Measurements from ENCODE around the gene DZIP1. TPM values are rescaled to one million over a fixed set of nuclear protein-coding genes. Genes with fewer than 3 reads are reported as not detected.

Gene DZIP1
- total RNA-seq, 1 experiment from 2014 or later = not detected

GRCh38 chr13:95605448-95606125 lies 38.9 kb downstream of the DZIP1 start:
- Histone ChIP-seq H3K79me2 (ENCODE audit: low read length) (no peaks in the 10 kb centered on the region), H3K27me3 (ENCODE audit: low read length) (no peaks in the 10 kb centered on the region), H3K4me2 (ENCODE audit: low read depth, low read length, poor library complexity, severe bottlenecking) (no peak overlapping the region), H3K9me3 (ENCODE audit: low read length) (no peaks in the 10 kb centered on the region), H3K9ac (ENCODE audit: low read length) (no peak overlapping the region), H2AFZ (ENCODE audit: low read length) (no peak overlapping the region), H4K20me1 (ENCODE audit: insufficient read depth, low read depth, low read length) (no peaks in the 10 kb centered on the region), H3K36me3 (ENCODE audit: insufficient read depth, low read length) (no peaks in the 10 kb centered on the region), H3K4me1 (ENCODE audit: low read length) (peaks cover 12% of the 10 kb centered on the region), H3K4me3 (ENCODE audit: low read length) (no peak overlapping the region), H3K9me2 (replicated peaks; ENCODE audit: insufficient read depth, low read length) (no peaks in the 10 kb centered on the region), H3K27ac (ENCODE audit: low read length) (no peak overlapping the region)
- DNase-seq = no peak

- Histone ChIP-seq H3K4me2 (ENCODE audit: low read depth, low read length, poor library complexity, severe bottlenecking) (no peak overlapping the region), H2AFZ (ENCODE audit: low read length) (no peak overlapping the region), H3K9ac (ENCODE audit: low read length) (no peak overlapping the region), H3K27me3 (ENCODE audit: low read length) (no peaks in the 10 kb centered on the region), H4K20me1 (ENCODE audit: insufficient read depth, low read depth, low read length) (no peaks in the 10 kb centered on the region), H3K9me3 (ENCODE audit: low read length) (no peaks in the 10 kb centered on the region), H3K9me2 (replicated peaks; ENCODE audit: insufficient read depth, low read length) (no peaks in the 10 kb centered on the region), H3K36me3 (ENCODE audit: insufficient read depth, low read length) (no peaks in the 10 kb centered on the region), H3K4me3 (ENCODE audit: low read length) (no peak overlapping the region), H3K79me2 (ENCODE audit: low read length) (no peaks in the 10 kb centered on the region), H3K4me1 (ENCODE audit: low read length) (peaks cover 12% of the 10 kb centered on the region), H3K27ac (ENCODE audit: low read length) (no peak overlapping the region)
- no peak for DNase-seq
Measured at GRCh38 chr13:95604556-95604915, 40.0 kb downstream of the DZIP1 start.

DNA sequence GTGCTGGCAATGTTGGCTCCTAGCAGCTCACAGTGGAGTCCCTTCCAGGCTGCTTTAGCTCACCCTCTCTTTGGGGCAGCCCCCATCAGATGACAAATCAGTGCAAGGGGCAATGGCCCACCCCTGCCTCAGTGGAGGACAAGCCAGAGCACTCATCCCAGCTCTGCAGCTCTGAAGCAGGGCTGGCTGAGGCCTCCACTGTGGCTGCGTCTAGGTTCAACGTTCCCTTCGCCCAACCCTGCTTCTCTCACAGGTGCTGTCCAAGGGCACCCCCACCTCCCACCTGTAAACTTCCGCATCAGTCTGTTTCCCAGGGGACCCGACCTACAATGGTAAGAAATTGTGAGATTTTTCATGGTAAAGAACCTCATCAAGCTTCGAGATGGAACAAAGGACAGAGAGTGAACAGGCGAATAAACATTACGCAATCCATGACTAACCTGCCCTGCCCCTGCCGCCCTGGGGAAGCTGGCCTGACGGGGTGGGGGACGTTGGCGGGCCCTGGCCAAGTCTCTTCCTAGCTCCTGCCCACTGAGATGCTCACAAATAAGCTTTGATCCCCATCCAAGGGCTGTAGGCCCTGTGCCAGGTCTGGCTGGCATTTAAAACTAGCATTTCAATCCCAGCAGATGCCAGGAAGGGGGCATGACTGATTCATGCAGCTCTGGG lies 40.5 kb downstream of the DZIP1 start:
- Histone ChIP-seq H3K27ac (ENCODE audit: low read length) (no peak overlapping the region), H4K20me1 (ENCODE audit: insufficient read depth, low read depth, low read length) (no peaks in the 10 kb centered on the region), H3K9me3 (ENCODE audit: low read length) (no peaks in the 10 kb centered on the region), H2AFZ (ENCODE audit: low read length) (no peak overlapping the region), H3K79me2 (ENCODE audit: low read length) (no peaks in the 10 kb centered on the region), H3K9ac (ENCODE audit: low read length) (no peak overlapping the region), H3K4me1 (ENCODE audit: low read length) (peaks cover 12% of the 10 kb centered on the region), H3K9me2 (replicated peaks; ENCODE audit: insufficient read depth, low read length) (no peaks in the 10 kb centered on the region), H3K36me3 (ENCODE audit: insufficient read depth, low read length) (no peaks in the 10 kb centered on the region), H3K4me2 (ENCODE audit: low read depth, low read length, poor library complexity, severe bottlenecking) (no peak overlapping the region), H3K4me3 (ENCODE audit: low read length) (no peak overlapping the region), H3K27me3 (ENCODE audit: low read length) (no peaks in the 10 kb centered on the region)
- DNase-seq = no peak

DNA sequence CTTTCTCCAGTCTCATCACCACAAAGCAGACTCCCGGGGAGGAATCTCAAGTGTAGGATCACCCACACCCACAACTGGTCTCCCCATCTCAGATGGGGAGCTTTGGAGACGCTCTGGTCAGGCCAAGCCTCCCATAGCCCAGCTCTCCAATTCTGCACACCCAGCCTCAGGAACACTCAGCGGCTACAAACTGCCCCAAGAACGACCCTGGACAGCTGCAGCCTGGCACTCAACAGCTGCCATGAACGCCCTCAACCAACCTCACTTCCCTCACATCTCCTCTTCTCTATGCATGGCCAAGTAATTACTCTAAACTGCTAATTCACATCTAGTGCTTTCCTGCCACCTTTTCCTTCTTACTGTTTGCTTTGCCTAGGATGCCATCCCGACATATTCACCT lies 42.6 kb downstream of the DZIP1 start:
- H3K9me3 ChIP-seq (ENCODE audit: low read length) = no peaks in the 10 kb centered on the region
- H3K36me3 ChIP-seq (ENCODE audit: insufficient read depth, low read length) = no peaks in the 10 kb centered on the region
- H3K9me2 ChIP-seq (replicated peaks; ENCODE audit: insufficient read depth, low read length) = no peaks in the 10 kb centered on the region
- no peak for DNase-seq
- no peak overlapping the region for H3K4me3 ChIP-seq (ENCODE audit: low read length)
- H3K27me3 ChIP-seq (ENCODE audit: low read length) = no peaks in the 10 kb centered on the region
- no peak overlapping the region for H3K27ac ChIP-seq (ENCODE audit: low read length)
- peaks cover 12% of the 10 kb centered on the region for H3K4me1 ChIP-seq (ENCODE audit: low read length)
- H2AFZ ChIP-seq (ENCODE audit: low read length) = no peak overlapping the region
- H3K9ac ChIP-seq (ENCODE audit: low read length) = no peak overlapping the region
- no peak overlapping the region for H3K4me2 ChIP-seq (ENCODE audit: low read depth, low read length, poor library complexity, severe bottlenecking)
- H3K79me2 ChIP-seq (ENCODE audit: low read length) = no peaks in the 10 kb centered on the region
- H4K20me1 ChIP-seq (ENCODE audit: insufficient read depth, low read depth, low read length) = no peaks in the 10 kb centered on the region

DNA sequence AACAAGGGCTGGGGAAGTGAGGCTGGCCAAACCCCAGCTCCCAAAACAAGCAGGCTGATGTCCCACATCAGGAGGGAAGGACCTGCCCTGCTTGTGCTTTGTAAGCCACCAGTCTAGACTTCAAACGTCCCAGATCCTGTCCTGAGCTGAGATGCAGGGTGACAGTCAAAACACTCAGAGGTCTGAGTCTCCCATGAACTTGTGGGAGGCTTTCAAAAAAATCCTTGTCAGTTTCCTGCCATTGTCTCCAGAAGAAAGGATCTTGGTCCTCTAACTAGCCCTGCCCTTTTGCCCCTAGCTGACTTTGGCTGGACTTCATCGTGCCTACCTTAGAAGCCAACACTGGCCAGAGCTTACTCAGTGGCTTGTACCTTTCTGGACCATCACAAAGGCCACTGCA lies 43.3 kb downstream of the DZIP1 start:
- Histone ChIP-seq H2AFZ (ENCODE audit: low read length) (no peak overlapping the region), H3K79me2 (ENCODE audit: low read length) (no peaks in the 10 kb centered on the region), H3K4me1 (ENCODE audit: low read length) (peaks cover 7% of the 10 kb centered on the region), H3K27me3 (ENCODE audit: low read length) (no peaks in the 10 kb centered on the region), H3K27ac (ENCODE audit: low read length) (no peak overlapping the region), H3K9ac (ENCODE audit: low read length) (no peak overlapping the region), H3K4me2 (ENCODE audit: low read depth, low read length, poor library complexity, severe bottlenecking) (no peak overlapping the region), H3K4me3 (ENCODE audit: low read length) (no peak overlapping the region), H3K36me3 (ENCODE audit: insufficient read depth, low read length) (no peaks in the 10 kb centered on the region), H3K9me3 (ENCODE audit: low read length) (no peaks in the 10 kb centered on the region), H4K20me1 (ENCODE audit: insufficient read depth, low read depth, low read length) (no peaks in the 10 kb centered on the region), H3K9me2 (replicated peaks; ENCODE audit: insufficient read depth, low read length) (no peaks in the 10 kb centered on the region)
- no peak for DNase-seq

DNA sequence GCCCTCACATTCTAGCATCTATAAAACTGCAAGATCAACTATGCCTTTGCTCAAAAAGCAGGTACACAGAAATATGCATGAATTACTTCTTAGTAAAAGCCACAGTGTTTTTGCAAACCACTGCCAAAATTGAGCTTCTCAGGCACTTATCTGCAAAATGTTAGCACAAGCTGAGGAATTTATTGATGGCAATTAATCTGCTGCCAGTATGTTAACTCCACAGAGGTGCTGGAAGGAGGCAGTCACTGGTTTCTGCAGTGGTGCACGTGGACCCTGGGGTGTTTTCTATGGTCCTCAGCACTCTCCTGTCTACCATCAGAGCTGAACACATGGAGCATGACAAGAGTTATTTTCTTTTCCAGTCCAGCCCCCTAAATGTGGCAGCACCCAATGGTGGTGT lies 47.8 kb downstream of the DZIP1 start:
- no peak for DNase-seq
- H3K36me3 ChIP-seq (ENCODE audit: insufficient read depth, low read length) = no peaks in the 10 kb centered on the region
- H3K4me3 ChIP-seq (ENCODE audit: low read length) = no peak overlapping the region

GRCh38 chr13:95593462-95593861 lies 51.0 kb downstream of the DZIP1 start:
- Histone ChIP-seq H3K36me3 (ENCODE audit: insufficient read depth, low read length) (no peaks in the 10 kb centered on the region), H3K4me1 (ENCODE audit: low read length) (no peaks in the 10 kb centered on the region), H3K9ac (ENCODE audit: low read length) (no peak overlapping the region), H3K4me3 (ENCODE audit: low read length) (no peak overlapping the region), H3K4me2 (ENCODE audit: low read depth, low read length, poor library complexity, severe bottlenecking) (no peak overlapping the region), H3K79me2 (ENCODE audit: low read length) (no peaks in the 10 kb centered on the region), H4K20me1 (ENCODE audit: insufficient read depth, low read depth, low read length) (no peaks in the 10 kb centered on the region), H3K27me3 (ENCODE audit: low read length) (no peaks in the 10 kb centered on the region), H2AFZ (ENCODE audit: low read length) (no peak overlapping the region), H3K9me2 (replicated peaks; ENCODE audit: insufficient read depth, low read length) (no peaks in the 10 kb centered on the region), H3K27ac (ENCODE audit: low read length) (no peak overlapping the region), H3K9me3 (ENCODE audit: low read length) (no peaks in the 10 kb centered on the region)
- DNase-seq = no peak

More for the DNA sequence above, 47.8 kb downstream of the DZIP1 start:
- Histone ChIP-seq H3K4me2 (ENCODE audit: low read depth, low read length, poor library complexity, severe bottlenecking) (no peak overlapping the region), H3K4me1 (ENCODE audit: low read length) (no peaks in the 10 kb centered on the region), H3K27me3 (ENCODE audit: low read length) (no peaks in the 10 kb centered on the region), H3K79me2 (ENCODE audit: low read length) (no peaks in the 10 kb centered on the region), H3K9me2 (replicated peaks; ENCODE audit: insufficient read depth, low read length) (no peaks in the 10 kb centered on the region), H2AFZ (ENCODE audit: low read length) (no peak overlapping the region), H3K9me3 (ENCODE audit: low read length) (no peaks in the 10 kb centered on the region), H3K9ac (ENCODE audit: low read length) (no peak overlapping the region), H3K27ac (ENCODE audit: low read length) (no peak overlapping the region), H4K20me1 (ENCODE audit: insufficient read depth, low read depth, low read length) (no peaks in the 10 kb centered on the region)

DNA sequence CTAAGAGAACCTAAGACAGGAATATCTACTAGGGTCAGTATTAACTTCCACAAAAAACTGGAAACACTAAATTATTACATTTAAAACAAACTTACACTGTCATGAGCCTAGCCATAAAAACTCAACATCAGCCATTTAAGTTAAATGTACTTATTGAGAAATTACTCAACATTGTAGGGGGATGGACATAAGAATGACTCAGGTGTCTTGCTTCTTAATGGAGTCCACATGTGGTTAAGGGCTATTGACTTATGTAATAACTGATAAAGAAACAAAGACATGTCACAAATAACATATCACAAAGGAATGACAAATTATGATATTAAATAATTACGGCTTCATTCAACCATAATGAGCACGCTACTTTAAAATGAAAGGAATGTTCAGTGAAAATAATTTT lies 55.8 kb downstream of the DZIP1 start:
- H3K36me3 ChIP-seq (ENCODE audit: insufficient read depth, low read length) = no peaks in the 10 kb centered on the region
- H3K4me2 ChIP-seq (ENCODE audit: low read depth, low read length, poor library complexity, severe bottlenecking) = no peak overlapping the region
- H4K20me1 ChIP-seq (ENCODE audit: insufficient read depth, low read depth, low read length) = no peaks in the 10 kb centered on the region
- H3K27ac ChIP-seq (ENCODE audit: low read length) = no peak overlapping the region
- no peak for DNase-seq
- no peaks in the 10 kb centered on the region for H3K9me3 ChIP-seq (ENCODE audit: low read length)
- no peak overlapping the region for H3K4me3 ChIP-seq (ENCODE audit: low read length)
- H3K9ac ChIP-seq (ENCODE audit: low read length) = no peak overlapping the region
- H3K27me3 ChIP-seq (ENCODE audit: low read length) = no peaks in the 10 kb centered on the region
- H2AFZ ChIP-seq (ENCODE audit: low read length) = no peak overlapping the region
- no peaks in the 10 kb centered on the region for H3K79me2 ChIP-seq (ENCODE audit: low read length)
- no peaks in the 10 kb centered on the region for H3K4me1 ChIP-seq (ENCODE audit: low read length)
- H3K9me2 ChIP-seq (replicated peaks; ENCODE audit: insufficient read depth, low read length) = no peaks in the 10 kb centered on the region

Data from Karpas-422 (cell line).